IPS DF 19.7 (cell line): ENCODE measurements around the gene SIL1.
"Not testable (repeated sequence)": the region's sequence is repeated elsewhere in the genome, so short reads cannot be mapped to it uniquely, and the experiment has no call there.

ENCODE experiments used
- DNase-seq: peaks from one replicate; pipeline ENCODE4 v3.0.0-alpha.2; 2013; ENCODE audit warnings: low read depth, low spot score

SIL1 gene

DNA sequence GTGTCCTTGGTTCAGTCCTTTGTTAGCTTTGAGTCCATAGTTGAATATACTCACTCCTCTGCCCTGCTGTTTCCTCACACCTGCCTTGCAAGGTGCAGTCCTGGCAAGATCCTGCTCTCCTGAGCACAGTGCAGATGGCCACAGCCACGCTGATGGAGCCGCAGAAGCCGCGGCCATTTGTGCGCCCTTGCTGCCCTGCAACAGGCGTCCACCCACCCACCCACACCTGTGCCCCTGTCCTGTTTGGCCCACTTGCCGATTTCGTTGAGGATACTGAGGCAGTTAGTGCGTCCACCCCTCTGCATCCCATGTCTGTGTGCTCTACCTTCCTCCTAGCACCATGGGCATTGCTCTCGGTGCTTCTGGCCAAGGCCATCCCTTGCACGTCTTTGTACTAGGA lies 271.9 kb downstream of the SIL1 start:
- DNase-seq = no peak

GRCh38 chr5:138925090-138925635 lies 273.0 kb downstream of the SIL1 start:
- no peak for DNase-seq

- no peak for DNase-seq
Measured at GRCh38 chr5:138922494-138922893, 275.7 kb downstream of the SIL1 start.

DNA sequence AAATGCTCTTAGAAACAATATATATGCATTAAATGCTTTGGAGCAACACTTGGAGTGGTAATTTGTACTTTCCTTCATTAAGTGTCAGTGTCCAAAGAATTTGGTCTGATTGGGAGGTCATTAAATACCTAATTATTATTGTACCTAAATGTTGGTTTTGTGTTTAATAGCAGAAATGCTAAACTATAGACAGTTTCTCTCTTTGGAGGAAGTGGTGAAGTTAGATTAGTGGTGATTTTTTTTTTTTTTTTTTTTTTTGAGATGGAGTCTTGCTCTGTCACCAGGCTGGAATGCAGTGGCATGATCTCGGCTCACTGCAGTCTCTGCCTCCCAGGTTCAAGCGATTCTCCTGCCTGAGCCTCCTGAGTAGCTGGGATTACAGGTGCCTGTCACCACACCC lies 276.8 kb downstream of the SIL1 start:
- not testable (repeated sequence) for DNase-seq

GRCh38 chr5:138920181-138920580 lies 278.0 kb downstream of the SIL1 start:
- DNase-seq = no peak

DNA sequence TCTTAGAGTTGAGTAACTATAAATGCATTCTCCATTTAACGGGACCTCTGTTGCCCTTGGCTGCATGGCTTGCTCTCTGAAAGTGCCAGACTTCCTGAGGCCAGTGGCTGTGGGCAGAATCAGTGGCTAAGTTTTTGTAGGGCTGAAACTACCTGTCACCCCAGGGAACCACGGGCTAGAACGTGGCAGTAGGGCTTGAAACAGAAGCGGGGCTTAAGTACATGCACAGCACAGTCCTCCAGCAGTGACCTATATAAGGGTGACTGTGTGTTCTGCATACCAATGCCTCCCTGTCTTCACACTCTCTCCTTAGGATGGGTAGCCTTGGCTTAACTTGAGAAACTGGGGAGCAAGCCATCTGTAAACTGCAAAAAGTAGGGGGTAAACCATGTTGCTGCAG lies 279.5 kb downstream of the SIL1 start:
- DNase-seq = no peak

DNA sequence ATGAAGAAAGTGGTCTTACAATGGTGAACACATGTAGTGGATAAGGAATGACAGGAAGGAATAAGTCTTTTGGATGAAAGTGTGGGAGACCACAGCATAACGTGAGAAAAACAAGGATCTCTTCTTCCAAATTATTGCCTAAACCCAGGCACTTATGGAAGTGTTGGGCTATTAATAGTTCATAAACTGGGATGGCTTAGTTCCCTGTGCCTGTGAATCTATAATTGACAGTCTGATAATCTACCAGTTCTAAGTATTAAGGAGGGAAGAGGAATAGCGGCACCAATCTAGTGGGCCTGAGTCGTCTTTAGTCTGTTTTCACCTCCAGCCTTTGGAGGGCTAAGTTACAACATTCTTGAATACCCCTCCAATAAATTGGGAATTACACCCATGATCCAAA lies 283.8 kb downstream of the SIL1 start:
- no peak for DNase-seq

GRCh38 chr5:138913773-138914172 lies 284.4 kb downstream of the SIL1 start:
- DNase-seq = no peak

DNA sequence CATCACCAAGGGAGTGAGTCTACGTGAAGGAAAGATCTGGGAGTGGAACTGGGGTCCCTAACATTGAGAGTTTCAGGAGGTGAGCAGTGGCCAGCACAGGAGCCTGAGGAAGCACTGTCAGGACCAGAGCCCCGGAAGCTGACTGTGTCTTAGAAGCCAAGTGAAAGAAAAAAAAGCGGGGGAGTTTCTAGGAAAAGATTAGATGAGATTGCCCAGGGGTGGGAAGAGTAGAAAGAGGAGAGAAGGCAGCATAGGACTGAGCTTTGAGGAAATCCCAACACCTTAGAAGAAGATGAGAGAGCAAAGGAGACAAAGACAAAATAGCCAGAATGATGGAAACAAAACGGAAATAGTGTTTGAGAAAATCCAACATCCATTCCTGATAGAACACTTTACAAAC lies 286.1 kb downstream of the SIL1 start:
- no peak for DNase-seq

DNA sequence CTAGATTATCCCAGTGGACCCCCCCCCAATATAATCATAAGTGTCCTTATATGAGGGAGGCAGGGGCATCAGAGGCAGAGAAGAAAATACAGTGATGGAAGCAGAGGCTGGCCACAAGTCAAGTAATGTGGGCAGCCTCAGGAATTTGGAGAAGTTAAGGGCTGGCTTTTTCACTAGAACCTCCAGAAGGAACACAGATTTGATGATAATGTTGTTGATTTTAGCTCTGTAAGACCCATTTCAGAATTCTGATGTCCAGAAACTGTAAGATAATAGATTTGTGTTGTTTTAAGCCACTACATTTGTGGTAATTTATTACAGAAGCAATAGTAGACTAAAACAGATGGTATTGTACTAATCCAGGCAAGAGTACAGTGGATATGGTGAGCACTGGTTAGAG lies 286.7 kb downstream of the SIL1 start:
- DNase-seq = no peak

- no peak for DNase-seq
Measured at GRCh38 chr5:138910546-138911185, 287.5 kb downstream of the SIL1 start.

DNA sequence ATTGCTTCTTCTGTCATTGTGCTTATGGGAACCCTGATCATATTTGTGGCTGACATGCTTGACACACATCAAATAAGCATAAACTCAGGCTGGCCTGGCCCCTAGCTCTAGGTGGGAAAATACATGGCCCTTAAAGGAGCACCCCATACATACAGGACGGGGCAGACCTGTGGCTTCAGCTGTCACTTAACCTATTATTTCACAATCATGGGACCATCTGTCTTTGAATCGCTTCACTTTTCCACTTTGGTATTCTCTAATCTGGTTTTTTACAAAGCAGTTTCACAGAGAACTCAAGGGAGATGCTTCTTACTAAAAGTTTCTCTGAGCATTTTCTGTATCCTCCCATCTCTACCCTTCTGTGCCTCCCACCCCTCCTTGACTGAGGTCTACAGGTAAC lies 288.4 kb downstream of the SIL1 start:
- DNase-seq = no peak

DNA sequence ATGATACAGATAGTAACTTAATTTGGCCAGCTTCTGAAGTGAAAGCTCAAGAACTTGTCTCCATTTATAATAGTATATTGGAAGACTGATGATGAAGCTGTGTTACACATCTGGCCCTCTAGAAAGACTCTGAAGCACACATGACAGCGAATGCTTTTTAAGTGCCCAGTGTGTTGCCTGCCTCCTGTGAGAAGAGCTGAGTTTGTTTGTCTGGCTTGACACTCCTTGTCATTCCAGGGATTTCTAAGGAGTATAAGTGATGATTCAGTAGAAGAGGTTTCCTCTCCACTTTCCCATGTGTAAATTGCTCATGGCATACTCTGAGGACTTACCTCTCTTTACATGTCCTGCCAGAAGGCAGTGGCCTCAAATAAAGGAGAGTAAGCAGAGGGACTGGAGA lies 292.6 kb downstream of the SIL1 start:
- no peak for DNase-seq

GRCh38 chr5:138903130-138903775 lies 294.9 kb downstream of the SIL1 start:
- no peak for DNase-seq

- no peak for DNase-seq
Measured at GRCh38 chr5:138901716-138902115, 296.5 kb downstream of the SIL1 start.

- DNase-seq = no peak
Measured at GRCh38 chr5:138900281-138900965, 297.7 kb downstream of the SIL1 start.

DNA sequence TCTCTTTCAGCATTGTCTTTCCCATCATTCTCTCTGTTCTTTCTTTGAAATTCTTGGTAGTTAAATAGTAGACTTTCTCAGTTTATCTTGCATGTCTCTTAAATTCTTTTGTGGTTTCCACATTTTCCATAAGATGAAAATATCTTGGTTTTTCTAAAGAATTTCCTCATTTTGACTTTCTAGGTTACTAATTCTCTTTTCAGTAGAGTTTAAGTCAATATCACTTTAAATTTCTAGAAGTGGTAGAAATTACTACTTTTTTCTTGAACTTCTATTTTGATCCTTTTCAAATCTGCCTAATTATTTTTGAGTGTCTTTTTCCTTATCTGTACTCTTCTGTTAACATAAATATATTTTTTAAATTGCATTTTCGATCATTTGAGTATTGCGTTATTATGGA lies 299.4 kb downstream of the SIL1 start:
- no peak for DNase-seq

GRCh38 chr5:138898299-138898698 lies 299.9 kb downstream of the SIL1 start:
- DNase-seq = no peak
